HG02642 (cell line): ENCODE measurements around the gene BBX.

ENCODE experiments used
- ATAC-seq: cut with Tn5 transposase; IDR thresholded peaks from one replicate; pipeline ENCODE4 v1.9.1; 2021; ENCODE audit warnings: mild to moderate bottlenecking; ENCODE audit not compliant: unreplicated experiment, poor library complexity

Gene BBX

GRCh38 chr3:107782054-107782453 is 259.3 kb downstream of the BBX start:
- no peak for ATAC-seq

GRCh38 chr3:107790612-107791011 is 267.9 kb downstream of the BBX start:
- no peak for ATAC-seq

- ATAC-seq, result no peak
Observed at GRCh38 chr3:107791027-107791426, 268.3 kb downstream of the BBX start.

GRCh38 chr3:107791450-107791849 is 268.7 kb downstream of the BBX start:
- ATAC-seq, result no peak

DNA sequence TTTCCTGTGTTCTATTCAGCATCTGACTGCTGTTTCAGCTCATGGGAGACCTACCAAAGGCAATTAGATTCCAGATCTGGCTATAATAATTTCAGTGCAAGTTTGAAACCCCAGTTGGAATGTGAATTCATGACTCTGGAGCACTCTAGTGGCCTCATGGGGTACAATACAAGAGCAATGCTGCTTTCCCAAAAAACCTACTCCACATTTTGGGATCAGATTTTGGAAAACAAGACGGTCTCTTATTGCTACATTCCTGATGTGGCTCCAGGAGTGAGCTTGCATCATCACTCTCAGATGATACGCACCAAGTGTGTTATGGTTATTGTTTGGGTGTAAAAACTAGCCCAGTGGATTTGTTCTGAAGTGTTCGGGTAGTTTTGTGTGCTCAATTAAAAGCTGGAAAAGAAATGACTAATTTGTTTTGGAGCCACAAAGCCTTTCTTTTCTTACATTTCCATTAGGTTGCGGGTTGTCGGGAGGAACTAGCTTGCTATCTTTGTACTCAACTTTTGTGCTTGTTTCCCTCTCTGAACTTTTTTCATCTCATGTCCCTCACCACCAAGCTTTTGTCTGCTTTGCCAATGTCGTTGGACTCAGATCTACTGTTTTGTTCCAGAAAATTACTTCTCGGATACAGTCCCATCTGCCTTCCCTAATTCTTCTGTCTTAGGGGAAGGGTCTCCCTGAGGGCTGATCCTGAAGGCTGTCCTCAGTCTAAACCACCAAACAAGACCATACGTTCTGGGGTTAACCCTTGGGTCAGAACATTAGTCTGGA is 272.1 kb downstream of the BBX start:
- no peak for ATAC-seq

- ATAC-seq, result no peak
Observed at GRCh38 chr3:107795514-107796094, 272.8 kb downstream of the BBX start.

- no peak for ATAC-seq
Observed at GRCh38 chr3:107796791-107797190, 274.0 kb downstream of the BBX start.

GRCh38 chr3:107797586-107797985 is 274.8 kb downstream of the BBX start:
- no peak for ATAC-seq

DNA sequence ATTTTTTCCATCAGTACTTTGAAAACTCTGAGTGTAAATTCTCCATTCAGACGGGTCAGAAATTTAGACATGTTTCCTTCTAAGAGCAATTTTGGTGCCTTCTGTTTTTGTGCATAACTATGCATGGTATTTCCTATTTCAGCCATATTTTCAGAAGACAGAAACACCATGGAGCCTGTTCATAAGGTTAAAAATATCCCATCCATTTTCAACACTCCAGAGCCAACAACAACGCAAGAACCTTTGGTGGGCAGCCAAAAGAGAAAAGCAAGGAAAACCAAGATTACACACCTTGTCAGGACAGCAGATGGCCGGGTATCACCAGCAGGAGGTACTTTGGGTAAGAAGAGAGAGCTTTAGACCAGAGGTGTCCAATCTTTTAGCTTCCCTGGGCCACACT is 275.6 kb downstream of the BBX start:
- ATAC-seq, result no peak

DNA sequence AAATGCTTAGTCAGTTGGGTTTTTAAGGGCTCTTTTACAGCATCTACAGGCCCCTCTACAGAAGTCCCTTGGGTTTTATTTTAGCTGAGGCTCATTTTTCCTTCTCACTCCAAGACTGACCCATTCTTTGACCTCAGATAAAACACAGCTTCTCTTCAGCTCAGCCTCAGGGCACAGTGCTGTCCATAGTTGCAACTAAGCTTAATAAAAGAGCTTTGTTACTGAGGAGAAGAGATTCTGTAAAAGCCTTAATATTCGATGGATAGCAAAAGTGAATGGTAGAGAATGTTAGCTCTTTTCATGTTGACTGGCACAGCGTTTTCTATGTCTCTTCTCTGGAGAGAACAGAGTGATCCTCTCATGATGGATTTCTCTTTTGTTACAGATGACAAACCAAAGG is 277.9 kb downstream of the BBX start:
- ATAC-seq, result no peak

GRCh38 chr3:107803170-107803569 is 280.4 kb downstream of the BBX start:
- ATAC-seq, result no peak

- ATAC-seq, result no peak
Observed at GRCh38 chr3:107806021-107806420, 283.3 kb downstream of the BBX start.

- no peak for ATAC-seq
Observed at GRCh38 chr3:107806536-107806935, 283.8 kb downstream of the BBX start.

GRCh38 chr3:107810171-107811071 is 287.7 kb downstream of the BBX start:
- no peak for ATAC-seq

GRCh38 chr3:107813026-107813425 is 290.3 kb downstream of the BBX start:
- no peak for ATAC-seq

GRCh38 chr3:107816107-107816506 is 293.3 kb downstream of the BBX start:
- no peak for ATAC-seq

DNA sequence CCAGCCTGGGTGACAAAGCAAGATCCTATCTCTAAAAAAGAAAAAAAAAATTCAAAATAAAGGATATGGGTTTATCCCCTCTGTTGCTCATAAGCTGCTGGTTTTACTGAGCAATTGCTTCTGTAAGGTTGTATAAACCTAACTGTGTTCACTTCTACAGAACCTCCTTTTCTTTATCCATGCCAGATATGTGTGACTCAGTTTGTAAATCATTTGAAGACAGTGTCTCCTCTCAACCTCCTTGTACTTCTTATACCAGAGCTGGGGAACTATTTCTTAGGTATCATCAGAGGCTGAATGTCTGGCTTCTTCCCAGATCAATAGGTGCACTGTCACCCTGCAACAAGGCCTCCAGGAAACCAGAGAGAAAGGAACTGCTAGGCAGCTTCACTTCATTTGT is 294.3 kb downstream of the BBX start:
- no peak for ATAC-seq

DNA sequence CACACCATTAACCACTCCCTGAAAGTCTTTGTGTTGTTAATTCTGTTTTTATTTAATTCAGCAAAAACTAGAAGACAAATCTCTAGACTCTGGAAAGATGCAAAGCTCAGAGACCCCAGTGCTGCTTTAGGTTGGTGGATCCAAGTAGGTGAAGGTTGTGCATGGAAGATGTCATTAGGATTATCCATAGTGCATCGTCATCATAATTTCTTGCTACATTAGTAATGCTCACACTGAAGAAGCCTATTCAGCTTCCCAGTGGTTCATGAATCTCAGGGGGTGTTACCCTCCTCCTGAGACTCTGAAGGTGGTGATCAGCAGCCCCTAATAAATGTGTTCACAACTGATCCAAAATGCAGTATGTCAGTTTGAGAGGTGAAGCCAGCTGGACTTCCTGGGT is 295.3 kb downstream of the BBX start:
- ATAC-seq, result no peak

DNA sequence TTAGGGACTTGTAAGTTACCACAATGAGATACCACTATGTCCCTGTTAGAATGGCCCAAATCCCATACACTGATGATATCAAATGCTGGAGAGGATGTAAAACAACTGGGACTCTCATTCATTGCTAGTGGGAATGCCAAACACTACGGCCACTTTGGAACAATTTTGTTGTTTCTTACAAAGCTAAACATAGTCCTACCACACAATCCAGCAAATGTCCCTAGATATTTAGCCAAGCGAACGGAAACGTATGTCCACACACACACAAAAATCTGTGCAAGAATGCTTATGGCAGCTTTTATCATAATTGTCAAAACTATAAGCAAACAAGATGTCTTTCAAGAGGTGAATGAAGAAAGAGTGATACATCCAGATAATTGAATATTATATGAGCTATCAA is 296.9 kb downstream of the BBX start:
- no peak for ATAC-seq

GRCh38 chr3:107822308-107822707 is 299.5 kb downstream of the BBX start:
- no peak for ATAC-seq

DNA sequence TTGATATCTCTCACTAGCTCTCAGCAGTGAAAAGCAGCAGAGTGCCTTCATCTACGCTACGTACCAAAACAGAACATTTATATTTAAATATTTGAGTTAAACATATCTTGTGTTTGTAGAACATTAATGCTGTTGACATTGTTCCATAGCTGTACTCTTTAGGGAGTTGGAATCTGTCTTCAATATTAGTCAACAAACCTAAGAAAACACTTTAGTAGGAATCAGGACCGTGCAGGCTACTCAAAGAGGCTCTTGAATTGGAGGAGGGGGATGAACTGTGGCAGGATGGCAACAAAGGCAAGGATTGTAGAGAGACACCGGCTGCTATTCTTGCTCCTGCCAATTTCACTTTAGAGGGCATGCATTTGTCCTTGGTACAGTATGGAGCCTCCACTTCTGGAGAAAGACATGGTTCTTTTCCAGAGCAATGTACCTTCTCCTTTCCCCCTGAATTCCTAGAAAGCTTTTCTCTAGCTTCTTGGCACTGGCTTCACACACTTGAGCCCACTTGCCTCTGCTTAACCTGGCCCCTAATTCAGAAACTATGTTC is 302.1 kb downstream of the BBX start:
- no peak for ATAC-seq
